Neural progenitor cell (in vitro differentiated cells): ENCODE data around the gene TGM5. TPM values are rescaled to one million over a fixed set of nuclear protein-coding genes. Genes with fewer than 3 reads are reported as not detected.

ENCODE experiments used
- DNase-seq: peaks from one replicate; pipeline ENCODE4 v3.0.0-alpha.2; 2016; ENCODE audit warnings: low spot score
- H2AFZ ChIP-seq: fragments of 200-600 bp; sonication (generic); replicated peaks from 2 replicates; pipeline ENCODE4 v1.6.1; 2016; ENCODE audit warnings: antibody characterized with exemption
- H3F3A ChIP-seq: fragments of 200-600 bp; sonication (generic); 2 replicates; pipeline ENCODE4 v1.6.1; 2016; ENCODE audit warnings: antibody characterized with exemption, low read depth
- H3K27ac ChIP-seq: fragments of 200-600 bp; sonication (generic); 2 replicates; pipeline ENCODE4 v1.5.1; 2016; ENCODE audit warnings: mild to moderate bottlenecking
- H3K27me3 ChIP-seq: fragments of 200-600 bp; sonication (generic); 2 replicates; pipeline ENCODE4 v1.6.1; 2016; ENCODE audit warnings: mild to moderate bottlenecking, moderate library complexity
- H3K36me3 ChIP-seq: fragments of 200-600 bp; sonication (generic); 2 replicates; pipeline ENCODE4 v1.5.1; 2016
- H3K4me1 ChIP-seq: fragments of 200-600 bp; sonication (generic); 2 replicates; pipeline ENCODE4 v1.6.1; 2016; ENCODE audit warnings: mixed run types
- H3K4me2 ChIP-seq: fragments of 200-600 bp; sonication (generic); 2 replicates; pipeline ENCODE4 v1.6.1; 2016
- H3K4me3 ChIP-seq: fragments of 200-600 bp; sonication (generic); 2 replicates; pipeline ENCODE4 v1.5.1; 2016
- H3K79me2 ChIP-seq: fragments of 200-600 bp; sonication (generic); 2 replicates; pipeline ENCODE4 v1.6.1; 2016; ENCODE audit warnings: low read depth
- H3K9ac ChIP-seq: fragments of 200-600 bp; sonication (generic); 2 replicates; pipeline ENCODE4 v1.6.1; 2016
- H3K9me3 ChIP-seq: fragments of 200-600 bp; sonication (generic); 2 replicates; pipeline ENCODE4 v1.5.1; 2016; ENCODE audit warnings: low read depth
- H4K20me1 ChIP-seq: fragments of 200-600 bp; sonication (generic); 2 replicates; pipeline ENCODE4 v1.6.1; 2016; ENCODE audit warnings: low read depth
- H3K27ac Mint-ChIP-seq: 3 replicates; pipeline ENCODE4 v1.8.0; 2021; ENCODE audit warnings: mixed read lengths
- H3K27me3 Mint-ChIP-seq: 2 replicates; pipeline ENCODE4 v1.8.0; 2022; ENCODE audit warnings: low read depth, mild to moderate bottlenecking, inconsistent platforms, moderate library complexity, mixed read lengths; ENCODE audit not compliant: insufficient read depth
- H3K36me3 Mint-ChIP-seq: 3 replicates; pipeline ENCODE4 v1.8.0; 2021; ENCODE audit warnings: mixed read lengths
- H3K4me1 Mint-ChIP-seq: 3 replicates; pipeline ENCODE4 v1.8.0; 2021; ENCODE audit warnings: mixed read lengths
- H3K4me3 Mint-ChIP-seq: 3 replicates; pipeline ENCODE4 v1.8.0; 2021; ENCODE audit warnings: mild to moderate bottlenecking, moderate library complexity, mixed read lengths
- H3K9me3 Mint-ChIP-seq: 3 replicates; pipeline ENCODE4 v1.8.0; 2020; ENCODE audit warnings: mixed read lengths
- EZH2 ChIP-seq: fragments of 200-600 bp; sonication (generic); IDR thresholded peaks from 2 replicates; pipeline ENCODE4 v1.6.1; 2017; ENCODE audit warnings: antibody characterized with exemption, mild to moderate bottlenecking, moderate library complexity
- EZH2phosphoT487 ChIP-seq: fragments of 200-600 bp; sonication (generic); IDR thresholded peaks from 2 replicates; pipeline ENCODE4 v1.6.1; 2017; ENCODE audit warnings: antibody characterized with exemption
- total RNA-seq: library from RNA; depleted of rRNA; stranded (reverse); fragments of >200 nt; gene quantifications from 2 replicates; pipeline ENCODE4 v1.2.3, GENCODE V29; 2015; ENCODE audit warnings: low replicate concordance
- TF ChIP-seq, protein P1 (sequence below): fragments of 200-600 bp; sonication (generic); IDR thresholded peaks from 2 replicates; pipeline ENCODE4 v1.5.1; 2017; ENCODE audit warnings: antibody characterized with exemption, mild to moderate bottlenecking

The TGM5 gene
- total RNA-seq, 1 donor from 2014 or later: not detected

DNA sequence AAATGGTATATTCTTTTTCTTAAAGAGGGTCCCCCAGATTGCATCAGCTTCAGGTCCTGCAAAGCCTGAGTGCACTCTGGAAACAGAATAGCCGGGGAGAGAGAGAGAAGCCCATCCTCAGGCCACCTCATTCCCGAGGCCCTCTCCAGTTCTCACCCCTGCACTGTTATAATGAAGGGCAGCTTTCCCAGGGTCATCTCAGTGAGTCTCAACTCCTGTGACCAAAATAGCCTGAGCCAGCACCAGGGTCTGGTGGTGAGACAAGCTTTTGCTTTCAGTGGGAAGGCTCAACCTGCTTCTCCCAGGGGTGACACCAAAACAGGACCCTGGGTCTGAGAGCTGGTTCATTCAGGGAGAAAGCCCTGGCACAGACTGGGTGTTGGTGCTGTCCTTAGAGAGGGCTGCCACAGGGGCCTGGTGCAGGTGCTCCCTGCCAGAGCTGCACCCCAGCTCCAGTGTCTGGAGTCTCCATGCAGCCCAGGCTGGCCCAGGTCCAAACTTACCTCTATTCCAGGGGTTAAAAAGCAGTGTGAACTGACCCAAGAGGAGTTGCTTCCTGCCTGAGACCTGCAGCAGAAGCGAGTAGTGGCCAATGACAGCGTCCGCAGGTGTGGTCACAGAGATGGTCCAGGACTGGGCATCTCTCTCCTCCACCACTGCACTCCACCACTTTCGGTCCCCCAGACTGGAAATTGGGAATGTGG, 52.0 kb downstream of the TGM5 start:
- Mint-ChIP-seq H3K36me3 (no peaks in the 10 kb centered on the region), H3K27ac (no peak overlapping the region), H3K9me3 (no peaks in the 10 kb centered on the region), H3K4me3 (no peak overlapping the region), H3K4me1 (peaks cover 7% of the 10 kb centered on the region), H3K27me3 (peaks cover 2% of the 10 kb centered on the region)
- no peak overlapping the region for H3K9ac ChIP-seq
- no peaks in the 10 kb centered on the region for H3K27me3 ChIP-seq
- peak overlapping the region; percentile 72 for H2AFZ ChIP-seq
- no peaks in the 10 kb centered on the region for H3K79me2 ChIP-seq
- no peak for DNase-seq
- H3K4me3 ChIP-seq: no peak overlapping the region
- no peaks in the 10 kb centered on the region for H3K9me3 ChIP-seq
- TF ChIP-seq EZH2phosphoT487 (no peak), EZH2 (no peak)
- TF ChIP-seq, protein P1, sequence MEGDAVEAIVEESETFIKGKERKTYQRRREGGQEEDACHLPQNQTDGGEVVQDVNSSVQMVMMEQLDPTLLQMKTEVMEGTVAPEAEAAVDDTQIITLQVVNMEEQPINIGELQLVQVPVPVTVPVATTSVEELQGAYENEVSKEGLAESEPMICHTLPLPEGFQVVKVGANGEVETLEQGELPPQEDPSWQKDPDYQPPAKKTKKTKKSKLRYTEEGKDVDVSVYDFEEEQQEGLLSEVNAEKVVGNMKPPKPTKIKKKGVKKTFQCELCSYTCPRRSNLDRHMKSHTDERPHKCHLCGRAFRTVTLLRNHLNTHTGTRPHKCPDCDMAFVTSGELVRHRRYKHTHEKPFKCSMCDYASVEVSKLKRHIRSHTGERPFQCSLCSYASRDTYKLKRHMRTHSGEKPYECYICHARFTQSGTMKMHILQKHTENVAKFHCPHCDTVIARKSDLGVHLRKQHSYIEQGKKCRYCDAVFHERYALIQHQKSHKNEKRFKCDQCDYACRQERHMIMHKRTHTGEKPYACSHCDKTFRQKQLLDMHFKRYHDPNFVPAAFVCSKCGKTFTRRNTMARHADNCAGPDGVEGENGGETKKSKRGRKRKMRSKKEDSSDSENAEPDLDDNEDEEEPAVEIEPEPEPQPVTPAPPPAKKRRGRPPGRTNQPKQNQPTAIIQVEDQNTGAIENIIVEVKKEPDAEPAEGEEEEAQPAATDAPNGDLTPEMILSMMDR: no peak
- H3K27ac ChIP-seq: no peak overlapping the region
- H3K4me1 ChIP-seq: no peaks in the 10 kb centered on the region
- no peaks in the 10 kb centered on the region for H4K20me1 ChIP-seq
- no peak overlapping the region for H3K4me2 ChIP-seq
- H3F3A ChIP-seq: no peaks in the 10 kb centered on the region
- no peaks in the 10 kb centered on the region for H3K36me3 ChIP-seq

DNA sequence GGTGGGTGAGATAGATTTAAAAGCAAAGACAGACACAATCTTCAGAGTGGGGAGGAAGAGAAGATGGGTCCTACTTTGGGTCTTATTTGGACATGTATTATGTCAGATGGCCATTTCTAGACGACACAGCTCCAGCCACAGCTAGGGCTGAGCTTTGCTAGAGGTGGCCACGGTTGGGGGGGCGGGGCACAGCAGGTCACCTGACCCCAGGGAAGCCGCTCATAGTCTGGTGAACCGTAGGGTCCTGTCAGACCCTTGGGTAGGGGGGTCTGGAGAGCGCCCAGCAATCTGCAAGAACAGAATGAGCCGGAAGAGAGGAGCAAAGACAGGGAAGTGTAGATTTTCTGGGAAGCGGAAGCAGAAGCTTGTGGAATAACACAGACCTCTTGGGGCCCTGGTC, 52.6 kb downstream of the TGM5 start:
- no peak overlapping the region for H3K27ac ChIP-seq
- H3K4me1 Mint-ChIP-seq: peaks cover 7% of the 10 kb centered on the region
- no peak for DNase-seq
- no peaks in the 10 kb centered on the region for H3K9me3 ChIP-seq
- no peaks in the 10 kb centered on the region for H3K9me3 Mint-ChIP-seq
- H3K4me1 ChIP-seq: no peaks in the 10 kb centered on the region
- H2AFZ ChIP-seq: peak overlapping the region; percentile 72
- H3K36me3 Mint-ChIP-seq: no peaks in the 10 kb centered on the region
- no peak overlapping the region for H3K4me3 Mint-ChIP-seq
- H3K4me2 ChIP-seq: no peak overlapping the region
- H3K9ac ChIP-seq: no peak overlapping the region
- peak overlapping the region; percentile 69 for H3K27ac Mint-ChIP-seq
- H3K4me3 ChIP-seq: no peak overlapping the region
- H3F3A ChIP-seq: no peaks in the 10 kb centered on the region
- H3K27me3 ChIP-seq: no peaks in the 10 kb centered on the region
- no peaks in the 10 kb centered on the region for H3K36me3 ChIP-seq
- TF ChIP-seq EZH2 (no peak), EZH2phosphoT487 (no peak)
- TF ChIP-seq, protein P1: no peak
- H3K27me3 Mint-ChIP-seq: peaks cover 2% of the 10 kb centered on the region
- no peaks in the 10 kb centered on the region for H3K79me2 ChIP-seq
- H4K20me1 ChIP-seq: no peaks in the 10 kb centered on the region

DNA sequence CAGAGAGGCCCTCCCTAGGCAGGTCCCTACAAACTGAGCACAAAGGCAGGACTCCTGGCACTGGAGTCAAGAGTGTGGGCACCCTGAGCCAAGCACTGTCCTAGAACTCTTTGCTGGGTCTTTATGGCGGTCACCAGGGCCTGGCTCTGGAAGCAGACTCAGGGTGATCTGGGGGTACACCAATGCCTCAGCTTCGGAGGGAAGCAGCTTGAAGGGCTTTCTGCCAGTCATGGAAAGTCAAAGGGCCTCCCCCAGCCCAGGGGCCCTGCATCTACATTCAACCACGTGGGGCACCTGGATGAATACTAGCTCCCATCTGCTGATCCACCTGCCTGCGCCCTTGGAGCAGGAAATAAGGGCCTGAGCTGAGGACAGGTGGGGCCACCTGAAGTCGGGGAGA, 53.3 kb downstream of the TGM5 start:
- Histone ChIP-seq H3K27me3 (no peaks in the 10 kb centered on the region), H3K79me2 (no peaks in the 10 kb centered on the region), H3K4me1 (no peaks in the 10 kb centered on the region), H3K4me3 (no peak overlapping the region), H3K9me3 (no peaks in the 10 kb centered on the region), H2AFZ (peak overlapping the region; percentile 72), H4K20me1 (no peaks in the 10 kb centered on the region), H3K36me3 (no peaks in the 10 kb centered on the region), H3K9ac (no peak overlapping the region), H3K27ac (no peak overlapping the region), H3K4me2 (no peak overlapping the region), H3F3A (no peaks in the 10 kb centered on the region)
- DNase-seq: no peak
- H3K36me3 Mint-ChIP-seq: no peaks in the 10 kb centered on the region
- H3K27me3 Mint-ChIP-seq: peaks cover 2% of the 10 kb centered on the region
- H3K4me1 Mint-ChIP-seq: peaks cover 2% of the 10 kb centered on the region
- no peak overlapping the region for H3K27ac Mint-ChIP-seq
- no peak for TF ChIP-seq EZH2phosphoT487
- TF ChIP-seq EZH2: no peak
- TF ChIP-seq, protein P1: no peak
- H3K9me3 Mint-ChIP-seq: no peaks in the 10 kb centered on the region
- H3K4me3 Mint-ChIP-seq: no peak overlapping the region
